AG09319 (cell line): ENCODE data around the gene KAT6B.

Experiments
- DNase-seq: peaks from one replicate; pipeline ENCODE4 v3.0.0-alpha.2; 2010; ENCODE audit warnings: low read depth; ENCODE audit errors: extremely low read depth
- TF ChIP-seq, protein P1 (sequence below): IDR thresholded peaks from 2 replicates; pipeline ENCODE4 v1.5.1; 2011; ENCODE audit warnings: low read depth, mild to moderate bottlenecking, inconsistent platforms, low read length, moderate library complexity

KAT6B gene

DNA sequence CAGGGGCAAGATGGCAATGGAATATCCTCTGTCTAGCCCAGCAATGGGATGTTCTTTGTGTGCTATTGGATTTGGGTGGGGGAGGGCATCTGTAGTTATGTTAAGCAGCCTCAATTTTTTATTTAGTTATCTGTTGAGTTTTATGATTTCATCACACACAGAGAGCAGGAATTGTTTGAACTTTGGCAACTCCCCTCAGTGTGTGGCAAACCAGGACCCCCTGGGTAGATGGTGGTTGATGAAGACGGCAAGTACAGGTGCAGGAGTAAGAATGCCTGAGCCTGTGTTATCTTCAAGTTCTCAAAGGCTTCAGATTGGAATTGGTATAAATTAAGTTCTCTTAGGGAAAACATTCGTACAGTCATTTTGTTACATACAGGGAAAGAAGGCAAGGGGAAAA is 142.7 kb downstream of the KAT6B start:
- DNase-seq, result no peak
- TF ChIP-seq, protein P1, sequence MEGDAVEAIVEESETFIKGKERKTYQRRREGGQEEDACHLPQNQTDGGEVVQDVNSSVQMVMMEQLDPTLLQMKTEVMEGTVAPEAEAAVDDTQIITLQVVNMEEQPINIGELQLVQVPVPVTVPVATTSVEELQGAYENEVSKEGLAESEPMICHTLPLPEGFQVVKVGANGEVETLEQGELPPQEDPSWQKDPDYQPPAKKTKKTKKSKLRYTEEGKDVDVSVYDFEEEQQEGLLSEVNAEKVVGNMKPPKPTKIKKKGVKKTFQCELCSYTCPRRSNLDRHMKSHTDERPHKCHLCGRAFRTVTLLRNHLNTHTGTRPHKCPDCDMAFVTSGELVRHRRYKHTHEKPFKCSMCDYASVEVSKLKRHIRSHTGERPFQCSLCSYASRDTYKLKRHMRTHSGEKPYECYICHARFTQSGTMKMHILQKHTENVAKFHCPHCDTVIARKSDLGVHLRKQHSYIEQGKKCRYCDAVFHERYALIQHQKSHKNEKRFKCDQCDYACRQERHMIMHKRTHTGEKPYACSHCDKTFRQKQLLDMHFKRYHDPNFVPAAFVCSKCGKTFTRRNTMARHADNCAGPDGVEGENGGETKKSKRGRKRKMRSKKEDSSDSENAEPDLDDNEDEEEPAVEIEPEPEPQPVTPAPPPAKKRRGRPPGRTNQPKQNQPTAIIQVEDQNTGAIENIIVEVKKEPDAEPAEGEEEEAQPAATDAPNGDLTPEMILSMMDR, result no peak

DNA sequence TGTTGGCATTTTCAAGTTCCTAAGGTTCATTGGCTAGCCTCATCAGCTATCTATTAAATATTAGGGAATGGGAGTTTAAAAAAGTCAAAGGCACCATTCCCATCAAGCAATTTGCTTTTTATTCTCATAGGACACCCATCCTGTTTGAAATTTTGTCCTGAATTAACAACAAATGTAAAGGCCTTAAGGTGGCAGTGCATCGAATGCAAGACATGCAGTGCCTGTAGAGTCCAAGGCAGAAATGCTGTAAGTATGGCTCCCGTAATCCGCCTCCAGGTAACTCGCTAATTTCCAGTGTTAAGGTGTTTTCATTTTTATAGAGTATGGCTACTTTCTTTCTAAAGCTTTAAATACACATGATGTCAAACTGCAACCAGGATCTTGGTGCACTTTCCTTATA is 143.1 kb downstream of the KAT6B start:
- TF ChIP-seq, protein P1, result no peak
- DNase-seq, result no peak

DNA sequence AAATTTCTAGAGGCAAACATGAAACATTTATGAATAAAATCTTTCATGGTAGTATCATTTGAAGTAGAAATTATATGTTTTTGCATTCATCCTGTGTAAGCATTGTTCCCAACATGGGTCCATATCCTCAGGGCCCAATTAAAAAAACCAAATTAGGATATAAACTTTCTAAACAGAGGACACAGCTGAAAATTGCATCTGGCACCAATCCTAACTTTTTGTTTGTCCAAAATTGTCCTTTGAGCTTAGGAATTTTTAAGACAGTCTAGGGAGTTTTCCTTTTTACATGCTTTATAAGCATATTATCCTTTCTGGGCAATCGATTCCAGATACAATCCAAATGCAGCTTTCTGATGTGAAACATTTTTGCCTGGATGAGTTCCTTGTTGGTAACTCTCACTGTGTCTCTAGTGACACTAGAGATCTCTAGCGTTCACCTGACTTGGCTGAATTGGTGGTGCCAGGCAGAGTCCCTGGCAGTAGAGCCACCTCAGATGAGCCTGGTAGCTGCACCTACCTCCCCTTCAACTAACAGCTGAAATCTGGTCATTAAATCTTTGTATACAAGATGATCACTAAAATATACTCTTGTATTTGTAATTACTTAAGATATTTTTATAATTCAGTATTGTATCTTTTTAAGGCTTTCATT is 147.5 kb downstream of the KAT6B start:
- no peak for DNase-seq

DNA sequence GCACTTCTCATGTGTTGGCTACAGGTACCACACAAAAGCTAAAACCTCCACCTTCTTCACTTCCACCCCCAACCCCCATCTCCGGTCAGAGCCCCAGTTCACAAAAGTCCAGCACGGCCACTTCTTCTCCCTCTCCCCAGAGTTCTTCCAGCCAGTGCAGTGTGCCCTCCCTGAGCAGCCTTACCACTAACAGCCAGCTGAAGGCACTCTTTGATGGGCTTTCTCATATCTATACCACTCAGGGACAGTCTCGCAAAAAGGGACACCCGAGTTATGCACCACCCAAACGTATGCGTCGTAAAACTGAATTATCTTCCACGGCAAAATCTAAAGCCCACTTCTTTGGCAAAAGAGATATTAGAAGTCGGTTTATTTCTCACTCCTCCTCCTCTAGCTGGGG is 149.4 kb downstream of the KAT6B start:
- no peak for DNase-seq
- TF ChIP-seq, protein P1, result no peak

More for the DNA sequence above, 147.5 kb downstream of the KAT6B start:
- TF ChIP-seq, protein P1, result no peak

GRCh38 chr10:74976565-74976964 is 150.2 kb downstream of the KAT6B start:
- TF ChIP-seq, protein P1, result no peak
- DNase-seq, result no peak

DNA sequence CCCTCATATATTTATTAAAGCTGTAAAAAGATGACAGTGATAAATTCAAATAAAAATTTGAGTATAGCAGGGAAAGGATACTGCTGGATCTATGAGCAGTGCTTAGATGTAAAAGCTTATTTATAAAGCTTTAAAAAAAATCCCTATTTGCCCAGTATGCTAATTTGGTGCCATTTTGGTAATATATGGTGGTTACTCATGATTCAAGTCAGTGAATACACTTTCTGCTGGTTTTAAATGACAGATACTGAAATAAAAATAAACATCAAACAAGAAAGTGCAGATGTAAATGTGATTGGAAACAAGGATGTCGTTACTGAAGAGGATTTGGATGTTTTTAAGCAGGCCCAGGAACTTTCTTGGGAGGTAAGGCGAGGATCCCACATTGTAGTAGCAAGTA is 150.7 kb downstream of the KAT6B start:
- DNase-seq, result no peak
- TF ChIP-seq, protein P1, result no peak

- DNase-seq, result no peak
Observed at GRCh38 chr10:74977913-74978847, 151.8 kb downstream of the KAT6B start.

More at GRCh38 chr10:74977913-74978847, 151.8 kb downstream of the KAT6B start:
- TF ChIP-seq, protein P1, result no peak
